Right lobe of liver (tissue), 6 donors: ENCODE data around the gene KCNQ1OT1. TPM values are rescaled to one million over a fixed set of nuclear protein-coding genes. Genes with fewer than 3 reads are reported as not detected.

Source experiments
- ATAC-seq, 4 donors: fragments of 200-7000 bp; cut with Tn5 transposase; one replicate each; pipeline ENCODE4 v1.9.1; 2020; ENCODE audit warnings: mild to moderate bottlenecking in 4 of 4, moderate library complexity in 4 of 4
- DNase-seq, 3 donors: peaks; one replicate each; pipeline ENCODE4 v3.0.0-alpha.2; 2020
- H3K27ac ChIP-seq, 3 donors: fragments of 200-600 bp; one replicate each; pipeline ENCODE4 v1.8.0; 2022
- H3K27me3 ChIP-seq, 2 donors: fragments of 200-600 bp; one replicate each; pipeline ENCODE4 v1.8.0; 2022
- H3K36me3 ChIP-seq, 4 donors: fragments of 200-600 bp; sonication (generic) in 1 of 4; one replicate each; pipeline versions ENCODE4 v1.5.1 to v1.8.0; 2017 to 2022; ENCODE audit warnings: control low read depth in 1 of 4
- H3K4me1 ChIP-seq, 4 donors: fragments of 200-600 bp; sonication (generic) in 1 of 4; one replicate each; pipeline versions ENCODE4 v1.5.1 to v1.8.0; 2017 to 2022; ENCODE audit warnings: control low read depth in 1 of 4
- H3K4me3 ChIP-seq, 3 donors: fragments of 200-600 bp; one replicate each; pipeline ENCODE4 v1.8.0; 2022
- H3K9me3 ChIP-seq, 4 donors: fragments of 200-600 bp; sonication (generic) in 1 of 4; one replicate each; pipeline versions ENCODE4 v1.5.1 to v1.8.0; 2017 to 2022; ENCODE audit warnings: control low read depth in 1 of 4
- CTCF ChIP-seq, 4 donors: fragments of 200-600 bp in 3 of 4; fragments of 450-650 bp in 1 of 4; IDR thresholded peaks; one replicate each; pipeline versions ENCODE4 v1.5.1 to v1.8.0; 2016 to 2022; ENCODE audit warnings: antibody characterized with exemption in 4 of 4, mild to moderate bottlenecking in 2 of 4
- POLR2A ChIP-seq: fragments of 450-650 bp; IDR thresholded peaks from one replicate; pipeline ENCODE4 v1.6.1; 2017; ENCODE audit warnings: antibody characterized with exemption, mild to moderate bottlenecking
- WGBS: methylation state at CpG from one replicate; pipeline ENCODE4 v1.1.6; 2018; ENCODE audit warnings: low coverage, low lambda C conversion rate; ENCODE audit not compliant: insufficient coverage; ENCODE audit errors: missing lambda C conversion rate; 5-methylcytosine and 5-hydroxymethylcytosine counted together
- intact Hi-C, 2 donors: fragments of 100-400 bp; cut with DNase I; formaldehyde crosslinking; loops; one replicate each; pipeline versions ENCODE4 v1.11.2 to v1.14.1; 2022
- total RNA-seq, 6 experiments: library from RNA; depleted of rRNA in 2 of 6; stranded (reverse); fragments of >200 nt in 2 of 6; fragmentation: NEBNext Ultra II Directional in 3 of 6; extraction: Animal tissue kit (Norgen Biotek cat#: 25700) in 3 of 6; gene quantifications; one replicate each; pipeline versions ENCODE4 v1.1.0 to v1.2.4, GENCODE V29; 2016 to 2023
- donor health status: DM: no; HTN: yes; CAD: no.
- donor health status: DM: no; HTN: no; CAD: no.
- donor health status: DM: no; HTN: no; CAD: no.
- donor health status: DM: no; HTN: yes; CAD: no.
- donor health status: DM: no; HTN: yes; CAD: no.

Gene KCNQ1OT1
- total RNA-seq, 6 experiments from 2014 or later, result 0.37 to 1.7 (median 0.60) TPM

GRCh38 chr11:2582351-2582945, 117.3 kb downstream of the KCNQ1OT1 start:
- TF ChIP-seq POLR2A (no peak), CTCF (IDR thresholded peaks at IDR 0.05) (no peak)
- no CpG with 5 or more reads among the region's 12 CpGs for WGBS
- Histone ChIP-seq H3K27ac (no peak overlapping the region), H3K27me3 (no peaks in the 10 kb centered on the region), H3K9me3 (no peaks in the 10 kb centered on the region), H3K4me3 (no peak overlapping the region), H3K36me3 (no peaks in the 10 kb centered on the region), H3K4me1 (no peaks in the 10 kb centered on the region)
- no peak for ATAC-seq
- DNase-seq, result peak; percentile 13 to 45 (median 37)
- intact Hi-C loops, result no loop called here

DNA sequence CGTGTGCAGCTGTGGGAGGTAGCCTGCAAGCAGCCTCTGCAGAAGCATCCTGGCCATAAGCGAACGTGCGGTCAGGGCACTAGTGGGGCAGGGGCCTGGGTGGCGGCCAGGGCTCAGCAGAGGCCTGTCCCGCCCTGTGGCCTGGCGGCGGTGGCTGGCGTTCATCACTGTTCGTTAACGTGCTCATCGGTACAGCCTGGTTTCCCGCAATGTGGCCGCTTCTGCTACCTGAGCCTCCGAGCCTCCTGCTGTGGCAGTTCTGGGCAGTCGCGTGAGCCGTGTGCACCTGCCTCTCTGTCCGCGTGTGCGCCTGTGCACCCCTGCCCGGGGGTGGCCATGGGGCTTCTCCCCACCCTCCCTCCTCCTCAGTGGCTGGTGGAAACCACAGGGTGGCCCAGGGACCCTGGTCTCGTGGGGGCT, 117.9 kb downstream of the KCNQ1OT1 start:
- H3K36me3 ChIP-seq, result no peaks in the 10 kb centered on the region
- H3K27me3 ChIP-seq, result no peaks in the 10 kb centered on the region
- intact Hi-C loops, result no loop called here
- no CpG with 5 or more reads among the region's 23 CpGs for WGBS
- no peak overlapping the region for H3K27ac ChIP-seq
- no peak overlapping the region for H3K4me3 ChIP-seq
- TF ChIP-seq CTCF (IDR thresholded peaks at IDR 0.05), result no peak
- no peak for TF ChIP-seq POLR2A
- H3K4me1 ChIP-seq, result no peaks in the 10 kb centered on the region
- peak in 1 of 3 donors; percentile 46 for DNase-seq
- no peak for ATAC-seq
- no peaks in the 10 kb centered on the region for H3K9me3 ChIP-seq

GRCh38 chr11:2581151-2581930, 118.5 kb downstream of the KCNQ1OT1 start:
- Histone ChIP-seq H3K36me3 (no peaks in the 10 kb centered on the region), H3K27me3 (no peaks in the 10 kb centered on the region), H3K4me3 (no peak overlapping the region), H3K27ac (no peak overlapping the region), H3K4me1 (no peaks in the 10 kb centered on the region), H3K9me3 (no peaks in the 10 kb centered on the region)
- DNase-seq (peak; percentile 12 to 34 (median 28)), ATAC-seq (no peak)
- no peak for TF ChIP-seq CTCF (IDR thresholded peaks at IDR 0.05)
- TF ChIP-seq POLR2A, result no peak
- 91% methylated on average over 11 of the region's 22 CpGs for WGBS
- intact Hi-C loops, result no loop called here

- Histone ChIP-seq H3K27ac (no peak overlapping the region), H3K9me3 (no peaks in the 10 kb centered on the region), H3K4me3 (no peak overlapping the region), H3K4me1 (no peaks in the 10 kb centered on the region), H3K27me3 (no peaks in the 10 kb centered on the region), H3K36me3 (no peaks in the 10 kb centered on the region)
- ATAC-seq (no peak), DNase-seq (peak; percentile 7 to 43 (median 37))
- TF ChIP-seq POLR2A, result no peak
- no peak for TF ChIP-seq CTCF (IDR thresholded peaks at IDR 0.05)
- intact Hi-C loops, result no loop called here
- WGBS, result 75% methylated on average over 1 of the region's 13 CpGs
Observed at GRCh38 chr11:2580571-2581001, 119.2 kb downstream of the KCNQ1OT1 start.
